DND-41 (cell line): ENCODE measurements around the gene CPLANE1.

ENCODE experiments used
- ATAC-seq: fragments of 200-7000 bp; cut with Tn5 transposase; 3 replicates; pipeline ENCODE4 v1.9.1; 2021; ENCODE audit warnings: low read depth; ENCODE audit not compliant: insufficient read depth
- DNase-seq: peaks from one replicate; pipeline ENCODE4 v3.0.0-alpha.2; 2020
- H2AFZ ChIP-seq: 2 replicates; pipeline ENCODE4 v1.6.0; 2012; ENCODE audit warnings: low read depth, low read length
- H3K27ac ChIP-seq: 2 replicates; pipeline ENCODE4 v1.5.1; 2012; ENCODE audit warnings: low read length, inconsistent platforms
- H3K27me3 ChIP-seq: fragments of 200-600 bp; sonication (generic); 2 replicates; pipeline ENCODE4 v1.6.0; 2012; ENCODE audit warnings: low read length, mild to moderate bottlenecking, inconsistent platforms; ENCODE audit not compliant: insufficient read depth, poor library complexity
- H3K36me3 ChIP-seq: 2 replicates; pipeline ENCODE4 v1.5.1; 2012; ENCODE audit warnings: low read length, inconsistent platforms; ENCODE audit not compliant: insufficient read depth
- H3K4me1 ChIP-seq: 2 replicates; pipeline ENCODE4 v1.5.1; 2012; ENCODE audit warnings: mild to moderate bottlenecking, low read length; ENCODE audit not compliant: insufficient read depth
- H3K4me2 ChIP-seq: 2 replicates; pipeline ENCODE4 v1.6.0; 2012; ENCODE audit warnings: mild to moderate bottlenecking, moderate library complexity, low read length, inconsistent platforms; ENCODE audit not compliant: insufficient read depth
- H3K4me3 ChIP-seq, 2 experiments: fragments of 200-600 bp in 1 of 2; shearing (Covaris generic) in 1 of 2; 2 replicates each; pipeline ENCODE4 v1.5.1; 2012 to 2016; ENCODE audit warnings: inconsistent platforms in 2 of 2, low read length in 2 of 2, mild to moderate bottlenecking in 2 of 2, low read depth in 1 of 2, moderate library complexity in 1 of 2
- H3K79me2 ChIP-seq: 2 replicates; pipeline ENCODE4 v1.6.0; 2012; ENCODE audit warnings: low read length, inconsistent platforms; ENCODE audit not compliant: insufficient read depth
- H3K9ac ChIP-seq: 2 replicates; pipeline ENCODE4 v1.6.0; 2012; ENCODE audit warnings: low read depth, mild to moderate bottlenecking, inconsistent platforms, low read length, moderate library complexity
- H3K9me3 ChIP-seq: 2 replicates; pipeline ENCODE4 v1.5.1; 2012; ENCODE audit warnings: low read length, moderate library complexity, mild to moderate bottlenecking, inconsistent platforms; ENCODE audit not compliant: insufficient read depth, severe bottlenecking
- H4K20me1 ChIP-seq: 2 replicates; pipeline ENCODE4 v1.6.0; 2012; ENCODE audit warnings: low read length; ENCODE audit not compliant: insufficient read depth
- CTCF ChIP-seq: IDR thresholded peaks from 2 replicates; pipeline ENCODE4 v1.5.1; 2012; ENCODE audit warnings: borderline replicate concordance, low read length, moderate library complexity, mild to moderate bottlenecking; ENCODE audit not compliant: poor library complexity, severe bottlenecking; ENCODE audit errors: extremely low read depth
- EZH2 ChIP-seq: IDR thresholded peaks from 3 replicates; pipeline ENCODE4 v1.6.1; 2012; ENCODE audit warnings: borderline replicate concordance, low read depth, mild to moderate bottlenecking, moderate library complexity, low read length, inconsistent platforms; ENCODE audit not compliant: severe bottlenecking

Gene CPLANE1

GRCh38 chr5:37071487-37071886, 177.7 kb downstream of the CPLANE1 start:
- H3K27me3 ChIP-seq: no peaks in the 10 kb centered on the region
- TF ChIP-seq EZH2: no peak
- TF ChIP-seq CTCF: no peak
- H4K20me1 ChIP-seq: no peaks in the 10 kb centered on the region
- no peaks in the 10 kb centered on the region for H3K36me3 ChIP-seq
- no peak overlapping the region for H3K4me3 ChIP-seq
- no peak overlapping the region for H3K4me2 ChIP-seq
- no peak overlapping the region for H3K9ac ChIP-seq
- no peaks in the 10 kb centered on the region for H3K4me1 ChIP-seq
- ATAC-seq (no peak), DNase-seq (no peak)
- H3K9me3 ChIP-seq: no peaks in the 10 kb centered on the region
- H2AFZ ChIP-seq: no peak overlapping the region
- H3K27ac ChIP-seq: no peak overlapping the region
- H3K79me2 ChIP-seq: no peaks in the 10 kb centered on the region

GRCh38 chr5:37064442-37064841, 184.7 kb downstream of the CPLANE1 start:
- Histone ChIP-seq H3K27me3 (no peaks in the 10 kb centered on the region), H3K9me3 (no peaks in the 10 kb centered on the region), H4K20me1 (no peaks in the 10 kb centered on the region), H3K4me1 (no peaks in the 10 kb centered on the region), H3K4me3 (no peak overlapping the region), H3K9ac (no peak overlapping the region), H2AFZ (no peak overlapping the region), H3K79me2 (no peaks in the 10 kb centered on the region), H3K27ac (no peak overlapping the region), H3K36me3 (peaks cover 62% of the 10 kb centered on the region), H3K4me2 (no peak overlapping the region)
- DNase-seq (no peak), ATAC-seq (no peak)
- no peak for TF ChIP-seq CTCF
- no peak for TF ChIP-seq EZH2

- Histone ChIP-seq H3K4me3 (no peak overlapping the region), H3K9ac (no peak overlapping the region), H3K36me3 (peaks cover 69% of the 10 kb centered on the region)
These were observed 185.4 kb downstream of the CPLANE1 start for GRCh38 chr5:37063739-37064138.

More at GRCh38 chr5:37063739-37064138, 185.4 kb downstream of the CPLANE1 start:
- H3K79me2 ChIP-seq: no peaks in the 10 kb centered on the region
- DNase-seq (no peak), ATAC-seq (no peak)
- no peak overlapping the region for H3K4me2 ChIP-seq
- no peaks in the 10 kb centered on the region for H3K4me1 ChIP-seq
- H2AFZ ChIP-seq: no peak overlapping the region
- H3K9me3 ChIP-seq: no peaks in the 10 kb centered on the region
- H4K20me1 ChIP-seq: no peaks in the 10 kb centered on the region
- no peaks in the 10 kb centered on the region for H3K27me3 ChIP-seq
- TF ChIP-seq EZH2 (no peak), CTCF (no peak)
- no peak overlapping the region for H3K27ac ChIP-seq
